Gastrocnemius medialis (tissue), 4 donors: ENCODE results near the gene SMARCA2. TPM values are rescaled to one million over a fixed set of nuclear protein-coding genes. Genes with fewer than 3 reads are reported as not detected.
A peak's percentile ranks its signal among the peaks of the same experiment; 100 is the strongest.

Source experiments
- ATAC-seq, 2 donors: fragments of 150-250 bp; one replicate each; pipeline ENCODE4 v1.9.1; 2016
- DNase-seq, 2 donors: peaks; one replicate each; pipeline ENCODE4 v3.0.0-alpha.2; 2019
- H3K27ac ChIP-seq, 4 donors: fragments of 200-600 bp; sonication (generic); 1 replicate in 1 of 4; 2 replicates in 3 of 4; pipeline ENCODE4 v1.5.1; 2016 to 2018; ENCODE audit warnings: mild to moderate bottlenecking in 2 of 4, moderate library complexity in 1 of 4
- H3K27me3 ChIP-seq, 3 donors: fragments of 200-600 bp; sonication (generic) in 2 of 3; 1 replicate in 1 of 3; 2 replicates in 2 of 3; pipeline versions ENCODE4 v1.5.1 to v1.6.0; 2016 to 2019; ENCODE audit warnings: mild to moderate bottlenecking in 1 of 3, moderate library complexity in 1 of 3
- H3K36me3 ChIP-seq, 2 donors: fragments of 200-600 bp; sonication (generic) in 1 of 2; one replicate each; pipeline ENCODE4 v1.5.1; 2017 to 2018
- H3K4me1 ChIP-seq, 2 donors: fragments of 200-600 bp; sonication (generic) in 1 of 2; one replicate each; pipeline ENCODE4 v1.5.1; 2016 to 2017; ENCODE audit warnings: mild to moderate bottlenecking in 2 of 2
- H3K4me3 ChIP-seq, 4 donors: fragments of 200-600 bp; sonication (generic) in 3 of 4; 1 replicate in 1 of 4; 2 replicates in 3 of 4; pipeline ENCODE4 v1.5.1; 2016 to 2019; ENCODE audit warnings: mild to moderate bottlenecking in 2 of 4
- H3K9me3 ChIP-seq, 3 donors: fragments of 200-600 bp; sonication (generic) in 2 of 3; 1 replicate in 1 of 3; 2 replicates in 2 of 3; pipeline ENCODE4 v1.5.1; 2016 to 2019
- CTCF ChIP-seq, 5 experiments: fragments of 450-650 bp in 3 of 5; fragments of 200-600 bp in 2 of 5; sonication (generic) in 2 of 5; IDR thresholded peaks in 4 of 5; conservative IDR thresholded peaks in 1 of 5; 1 replicate in 4 of 5; 2 replicates in 1 of 5; pipeline ENCODE4 v1.5.1; 2016 to 2019; ENCODE audit warnings: antibody characterized with exemption in 5 of 5, mild to moderate bottlenecking in 3 of 5, moderate library complexity in 3 of 5
- POLR2A ChIP-seq, 2 donors: fragments of 450-650 bp; IDR thresholded peaks; one replicate each; pipeline ENCODE4 v1.6.1; 2017; ENCODE audit warnings: antibody characterized with exemption in 2 of 2, mild to moderate bottlenecking in 2 of 2, moderate library complexity in 2 of 2
- in situ Hi-C, 4 donors: fragments of 200-750 bp; cut with MboI; loops; one replicate each; pipeline versions ENCODE4 v1.15.0 to v1.8.0; 2017; ENCODE audit warnings: low sequenced_read_pairs in 4 of 4
- intact Hi-C: fragments of 100-400 bp; cut with DNase I; formaldehyde crosslinking; loops from one replicate; pipeline ENCODE4 v1.15.1; 2023; ENCODE audit warnings: low total_unique reads
- total RNA-seq, 4 donors: library from RNA; depleted of rRNA; stranded (reverse); fragments of >200 nt; gene quantifications; one replicate each; pipeline versions ENCODE4 v1.1.0 to v1.2.3, GENCODE V29; 2016

Gene SMARCA2
- total RNA-seq, 4 donors from 2014 or later = 54.6 to 69.7 (median 63.0) TPM

GRCh38 chr9:2241836-2242741, 226.9 kb downstream of the SMARCA2 start:
- in situ Hi-C loops = loop anchor here in 1 of 4 donors (25.0 kb wide), 1 partner anchor 495 kb away; no protein-coding TSS in a partner anchor
- H3K27ac ChIP-seq = peak overlapping the region; percentile 52 to 72 (median 60)

GRCh38 chr9:2242831-2243330, 227.7 kb downstream of the SMARCA2 start:
- in situ Hi-C loops = loop anchor here in 1 of 4 donors (25.0 kb wide), 1 partner anchor 494 kb away; no protein-coding TSS in a partner anchor

More at GRCh38 chr9:2241836-2242741, 226.9 kb downstream of the SMARCA2 start:
- DNase-seq (peak; percentile 47 to 62), ATAC-seq (peak; percentile 79 to 92)
- intact Hi-C loops = loop anchor here (5.0 kb wide), 3 partner anchors 50 to 600 kb away; partner anchors contain the start of gene PUM3
- H3K4me1 ChIP-seq = peaks cover 5 to 16% of the 10 kb centered on the region in 2 donors
- no peaks in the 10 kb centered on the region for H3K9me3 ChIP-seq
- H3K27me3 ChIP-seq = no peaks in the 10 kb centered on the region
- TF ChIP-seq POLR2A (IDR thresholded peaks at IDR 0.05) (no peak), CTCF (IDR thresholded peaks at IDR 0.05 in 4 of 5, conservative IDR thresholded peaks at IDR 0.05 in 1 of 5) (peak in 1 of 5 experiments; percentile 28)
- H3K4me3 ChIP-seq = peak overlapping the region; percentile 53 to 66 (median 62)
- H3K36me3 ChIP-seq = no peaks in the 10 kb centered on the region

More at GRCh38 chr9:2242831-2243330, 227.7 kb downstream of the SMARCA2 start:
- intact Hi-C loops = loop anchor here (5.0 kb wide), 3 partner anchors 49 to 599 kb away; partner anchors contain the start of gene PUM3
- no peaks in the 10 kb centered on the region for H3K27me3 ChIP-seq
- H3K4me3 ChIP-seq = peak overlapping the region; percentile 53 to 66 (median 62)
- H3K36me3 ChIP-seq = no peaks in the 10 kb centered on the region
- TF ChIP-seq POLR2A (IDR thresholded peaks at IDR 0.05) (no peak), CTCF (IDR thresholded peaks at IDR 0.05 in 4 of 5, conservative IDR thresholded peaks at IDR 0.05 in 1 of 5) (no peak)
- DNase-seq (no peak), ATAC-seq (no peak)
- H3K4me1 ChIP-seq = peaks cover 5 to 16% of the 10 kb centered on the region in 2 donors
- H3K27ac ChIP-seq = no peak overlapping the region
- H3K9me3 ChIP-seq = no peaks in the 10 kb centered on the region
